ENCODE results near the gene ULK4.

Gene ULK4

DNA sequence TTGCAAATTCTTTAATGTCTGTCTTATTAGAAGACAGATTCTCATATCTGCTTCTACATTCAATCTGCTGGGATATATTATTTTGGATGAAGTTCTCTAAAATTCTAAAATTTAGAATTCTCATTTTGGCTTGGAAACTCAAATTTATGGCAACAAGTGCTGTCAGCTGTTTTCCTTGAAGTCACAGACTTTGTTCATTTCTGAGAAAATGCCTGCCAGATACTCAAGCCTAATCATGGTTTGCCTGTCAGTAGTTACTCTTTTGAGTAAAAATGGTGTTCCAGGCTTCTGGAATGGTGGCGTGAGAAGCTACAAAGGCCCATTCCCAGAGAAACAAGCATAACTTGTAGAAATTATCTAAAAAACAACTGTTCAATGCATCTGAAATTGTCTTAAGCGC lies 646.8 kb downstream of the ULK4 start:
- H3K36me3 ChIP-seq (replicated peaks; ENCODE audit: low read depth, low read length) = no peaks in the 10 kb centered on the region
- no peaks in the 10 kb centered on the region for H4K20me1 ChIP-seq (ENCODE audit: insufficient read depth, low read length)
- H3K4me2 ChIP-seq (ENCODE audit: low read length) = no peak overlapping the region
- no peaks in the 10 kb centered on the region for H3K27me3 ChIP-seq (ENCODE audit: low read depth, low read length)
- no peak for TF ChIP-seq EZH2phosphoT487 (IDR thresholded peaks at IDR 0.05; ENCODE audit: low read depth)
- TF ChIP-seq, protein P1, sequence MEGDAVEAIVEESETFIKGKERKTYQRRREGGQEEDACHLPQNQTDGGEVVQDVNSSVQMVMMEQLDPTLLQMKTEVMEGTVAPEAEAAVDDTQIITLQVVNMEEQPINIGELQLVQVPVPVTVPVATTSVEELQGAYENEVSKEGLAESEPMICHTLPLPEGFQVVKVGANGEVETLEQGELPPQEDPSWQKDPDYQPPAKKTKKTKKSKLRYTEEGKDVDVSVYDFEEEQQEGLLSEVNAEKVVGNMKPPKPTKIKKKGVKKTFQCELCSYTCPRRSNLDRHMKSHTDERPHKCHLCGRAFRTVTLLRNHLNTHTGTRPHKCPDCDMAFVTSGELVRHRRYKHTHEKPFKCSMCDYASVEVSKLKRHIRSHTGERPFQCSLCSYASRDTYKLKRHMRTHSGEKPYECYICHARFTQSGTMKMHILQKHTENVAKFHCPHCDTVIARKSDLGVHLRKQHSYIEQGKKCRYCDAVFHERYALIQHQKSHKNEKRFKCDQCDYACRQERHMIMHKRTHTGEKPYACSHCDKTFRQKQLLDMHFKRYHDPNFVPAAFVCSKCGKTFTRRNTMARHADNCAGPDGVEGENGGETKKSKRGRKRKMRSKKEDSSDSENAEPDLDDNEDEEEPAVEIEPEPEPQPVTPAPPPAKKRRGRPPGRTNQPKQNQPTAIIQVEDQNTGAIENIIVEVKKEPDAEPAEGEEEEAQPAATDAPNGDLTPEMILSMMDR (IDR thresholded peaks at IDR 0.05; ENCODE audit: low read depth, low read length) = no peak
- no peaks in the 10 kb centered on the region for H3K79me2 ChIP-seq (ENCODE audit: low read length)
- H3K27ac ChIP-seq (ENCODE audit: low read length) = no peak overlapping the region
- H3K4me3 ChIP-seq (ENCODE audit: low read length) = no peak overlapping the region
- no peaks in the 10 kb centered on the region for H3K4me1 ChIP-seq (ENCODE audit: low read length)
- no peak overlapping the region for H2AFZ ChIP-seq (ENCODE audit: low read depth, low read length)
- no peak overlapping the region for H3K9ac ChIP-seq (ENCODE audit: low read length)
- H3K9me3 ChIP-seq (ENCODE audit: insufficient read depth, low read length) = no peaks in the 10 kb centered on the region

DNA sequence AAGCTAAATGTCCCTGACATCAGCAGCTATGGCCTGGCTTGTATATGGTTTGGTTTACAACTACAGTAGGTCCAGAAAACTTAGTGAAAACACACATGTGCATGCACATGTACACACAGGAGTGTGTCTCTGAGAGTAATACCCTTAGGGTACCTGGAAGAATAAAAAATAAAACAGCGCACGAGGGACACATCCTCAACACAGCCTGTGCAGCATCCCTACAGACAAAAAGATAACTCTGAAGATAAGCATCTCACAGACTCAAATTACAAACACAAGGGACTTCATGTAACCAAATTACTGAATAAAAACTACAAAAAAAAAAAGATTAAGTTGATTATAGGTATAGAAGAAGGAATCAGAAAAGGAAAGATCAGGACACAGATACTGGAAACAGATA lies 653.8 kb downstream of the ULK4 start:
- Histone ChIP-seq H4K20me1 (ENCODE audit: insufficient read depth, low read length) (no peaks in the 10 kb centered on the region), H3K27ac (ENCODE audit: low read length) (no peak overlapping the region), H3K36me3 (replicated peaks; ENCODE audit: low read depth, low read length) (no peaks in the 10 kb centered on the region), H3K27me3 (ENCODE audit: low read depth, low read length) (no peaks in the 10 kb centered on the region), H3K9ac (ENCODE audit: low read length) (no peak overlapping the region), H3K4me2 (ENCODE audit: low read length) (no peak overlapping the region), H3K4me3 (ENCODE audit: low read length) (no peak overlapping the region), H3K4me1 (ENCODE audit: low read length) (no peaks in the 10 kb centered on the region), H3K79me2 (ENCODE audit: low read length) (no peaks in the 10 kb centered on the region), H3K9me3 (ENCODE audit: insufficient read depth, low read length) (no peaks in the 10 kb centered on the region), H2AFZ (ENCODE audit: low read depth, low read length) (no peak overlapping the region)
- TF ChIP-seq, protein P1 (IDR thresholded peaks at IDR 0.05; ENCODE audit: low read depth, low read length) = no peak
- TF ChIP-seq EZH2phosphoT487 (IDR thresholded peaks at IDR 0.05; ENCODE audit: low read depth) = no peak

DNA sequence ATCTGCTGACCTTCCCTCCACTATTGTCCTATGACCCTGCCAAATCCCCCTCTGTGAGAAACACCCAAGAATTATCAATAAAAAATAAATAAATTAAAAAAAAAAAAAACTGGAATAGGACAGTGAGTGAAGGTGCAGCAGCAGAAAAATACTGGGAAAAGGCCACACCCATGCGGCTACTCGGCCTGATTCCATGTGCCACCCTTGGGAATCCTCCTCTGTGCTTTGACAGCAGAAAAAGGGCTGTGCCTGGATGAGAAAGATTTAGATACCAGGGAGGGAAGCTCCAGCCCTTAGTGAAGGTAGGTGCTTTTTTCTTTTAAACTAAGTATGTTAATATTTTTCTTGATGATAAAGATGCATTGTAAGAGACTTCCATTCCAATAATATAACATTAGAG lies 654.8 kb downstream of the ULK4 start:
- TF ChIP-seq EZH2phosphoT487 (IDR thresholded peaks at IDR 0.05; ENCODE audit: low read depth) = no peak
- TF ChIP-seq, protein P1 (IDR thresholded peaks at IDR 0.05; ENCODE audit: low read depth, low read length) = no peak
- Histone ChIP-seq H3K9ac (ENCODE audit: low read length) (no peak overlapping the region), H3K9me3 (ENCODE audit: insufficient read depth, low read length) (no peaks in the 10 kb centered on the region), H3K79me2 (ENCODE audit: low read length) (no peaks in the 10 kb centered on the region), H3K27ac (ENCODE audit: low read length) (no peak overlapping the region), H4K20me1 (ENCODE audit: insufficient read depth, low read length) (no peaks in the 10 kb centered on the region), H3K36me3 (replicated peaks; ENCODE audit: low read depth, low read length) (no peaks in the 10 kb centered on the region), H3K4me2 (ENCODE audit: low read length) (no peak overlapping the region), H2AFZ (ENCODE audit: low read depth, low read length) (no peak overlapping the region), H3K4me3 (ENCODE audit: low read length) (no peak overlapping the region), H3K27me3 (ENCODE audit: low read depth, low read length) (0 out of 2 replicates have a peak, but pooled peaks cover 4% of the 10 kb centered on the region), H3K4me1 (ENCODE audit: low read length) (no peaks in the 10 kb centered on the region)

DNA sequence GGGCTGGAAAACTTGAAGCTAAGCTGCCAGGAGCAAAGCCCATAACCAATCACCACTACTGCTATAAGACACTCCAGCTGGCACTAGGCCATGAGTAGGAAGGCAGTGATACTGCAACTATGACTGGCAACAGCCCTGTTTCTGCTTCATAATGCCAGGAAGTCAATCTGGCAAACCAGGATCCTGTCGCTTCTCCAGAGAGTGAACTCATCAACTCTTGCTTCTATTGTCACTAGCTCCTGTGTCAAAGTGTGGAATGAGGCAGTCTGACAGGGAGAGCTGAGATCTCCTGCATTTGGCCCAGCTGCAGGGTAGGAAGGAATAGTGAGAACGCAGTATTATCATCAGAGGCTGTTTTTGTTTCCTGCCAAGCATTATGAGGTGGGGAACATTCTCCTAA lies 657.3 kb downstream of the ULK4 start:
- Histone ChIP-seq H3K9me3 (ENCODE audit: insufficient read depth, low read length) (no peaks in the 10 kb centered on the region), H2AFZ (ENCODE audit: low read depth, low read length) (no peak overlapping the region), H3K4me2 (ENCODE audit: low read length) (no peak overlapping the region), H3K36me3 (replicated peaks; ENCODE audit: low read depth, low read length) (no peaks in the 10 kb centered on the region), H4K20me1 (ENCODE audit: insufficient read depth, low read length) (no peaks in the 10 kb centered on the region), H3K27me3 (ENCODE audit: low read depth, low read length) (0 out of 2 replicates have a peak, but pooled peaks cover 4% of the 10 kb centered on the region), H3K4me1 (ENCODE audit: low read length) (no peaks in the 10 kb centered on the region), H3K9ac (ENCODE audit: low read length) (no peak overlapping the region), H3K79me2 (ENCODE audit: low read length) (no peaks in the 10 kb centered on the region), H3K4me3 (ENCODE audit: low read length) (no peak overlapping the region), H3K27ac (ENCODE audit: low read length) (no peak overlapping the region)
- TF ChIP-seq, protein P1 (IDR thresholded peaks at IDR 0.05; ENCODE audit: low read depth, low read length) = no peak
- no peak for TF ChIP-seq EZH2phosphoT487 (IDR thresholded peaks at IDR 0.05; ENCODE audit: low read depth)

All from OCI-LY3 (cell line).